ENCODE results near the gene MTHFD1. TPM values are rescaled to one million over a fixed set of nuclear protein-coding genes. Genes with fewer than 3 reads are reported as not detected.

The MTHFD1 gene
- total and polyA plus RNA-seq, 9 of the 15 experiments (the other 6 are each of a cell fraction or from before 2014, with no cell fraction given) = 66.7 to 158 (median 90.9) TPM

DNA sequence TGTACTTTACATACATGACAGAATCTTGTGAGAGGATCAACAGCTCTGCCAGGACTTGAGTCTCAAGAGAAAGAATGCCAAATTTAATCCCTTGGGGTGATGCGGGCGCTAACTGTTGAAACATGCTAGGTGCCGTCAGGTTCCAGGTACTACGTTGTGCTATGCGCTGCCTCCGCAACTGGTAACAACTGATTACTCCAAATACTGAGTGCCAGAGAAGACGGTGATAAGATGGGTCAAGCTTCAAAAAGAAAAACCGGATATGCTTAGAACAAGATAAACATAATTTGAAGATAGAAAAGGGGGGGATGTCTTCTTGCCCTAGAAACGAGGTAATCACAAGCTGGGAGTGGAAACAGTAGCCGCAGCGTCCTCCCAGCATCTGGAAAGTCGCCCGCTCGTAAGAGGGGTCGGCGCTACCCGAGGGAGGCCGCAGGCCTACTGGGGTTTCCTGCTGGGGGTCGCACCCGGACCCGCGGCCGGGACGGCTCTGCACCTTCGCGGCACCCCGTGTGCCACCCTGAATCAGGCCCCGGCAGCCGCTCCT lies 114.8 kb downstream of the MTHFD1 start (continued):
- TF ChIP-seq THRAP3 (IDR thresholded peaks at IDR 0.05; ENCODE audit: borderline replicate concordance) (no peak), CREBBP (IDR thresholded peaks at IDR 0.05; ENCODE audit: low read depth, low read length) (no peak), TCF3 (CRISPR knock-in tag; IDR thresholded peaks at IDR 0.05) (peak; percentile 41; the same call in 1 of the 2 replicates), SIX5 (IDR thresholded peaks at IDR 0.05; ENCODE audit: borderline replicate concordance in 1 of 2, insufficient read depth in 1 of 2, low read depth in 1 of 2, low read length in 2 of 2) (no peak), ZNF212 (CRISPR knock-in tag; IDR thresholded peaks at IDR 0.05) (no peak), FOXK1 (CRISPR knock-in tag; IDR thresholded peaks at IDR 0.05; ENCODE audit: borderline replicate concordance) (no peak), TEAD4 (IDR thresholded peaks at IDR 0.05; ENCODE audit: low read length) (peak; percentile 61; the same call in 1 of the 2 replicates), TEAD4 (CRISPR knock-in tag; IDR thresholded peaks at IDR 0.05; ENCODE audit: borderline replicate concordance) (no peak), NFIC (IDR thresholded peaks at IDR 0.05) (peak; percentile 5; the same call in 1 of the 2 replicates), PCBP2 (IDR thresholded peaks at IDR 0.05; ENCODE audit: low read depth, low read length, poor library complexity, severe bottlenecking) (no peak), CREM (IDR thresholded peaks at IDR 0.05; ENCODE audit: low read depth) (0 out of 2 replicates have a peak, but pooled peaks have one; percentile 13), EP300 (IDR thresholded peaks at IDR 0.05; ENCODE audit: low read length) (peak; percentile 35; the same call in 1 of the 2 replicates), NCOR1 (IDR thresholded peaks at IDR 0.05) (peak; percentile 39; the same call in 1 of the 2 replicates), POLR2H (tag; IDR thresholded peaks at IDR 0.05; ENCODE audit: low read depth) (no peak), ILK (tag; IDR thresholded peaks at IDR 0.05; ENCODE audit: borderline replicate concordance, low read depth) (no peak)
- TF ChIP-seq, protein P1, sequence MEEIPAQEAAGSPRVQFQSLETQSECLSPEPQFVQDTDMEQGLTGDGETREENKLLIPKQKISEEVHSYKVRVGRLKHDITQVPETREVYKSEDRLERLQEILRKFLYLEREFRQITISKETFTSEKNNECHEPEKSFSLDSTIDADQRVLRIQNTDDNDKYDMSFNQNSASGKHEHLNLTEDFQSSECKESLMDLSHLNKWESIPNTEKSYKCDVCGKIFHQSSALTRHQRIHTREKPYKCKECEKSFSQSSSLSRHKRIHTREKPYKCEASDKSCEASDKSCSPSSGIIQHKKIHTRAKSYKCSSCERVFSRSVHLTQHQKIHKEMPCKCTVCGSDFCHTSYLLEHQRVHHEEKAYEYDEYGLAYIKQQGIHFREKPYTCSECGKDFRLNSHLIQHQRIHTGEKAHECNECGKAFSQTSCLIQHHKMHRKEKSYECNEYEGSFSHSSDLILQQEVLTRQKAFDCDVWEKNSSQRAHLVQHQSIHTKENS (CRISPR knock-in tag; IDR thresholded peaks at IDR 0.05) = no peak
- TF ChIP-seq, protein P2, sequence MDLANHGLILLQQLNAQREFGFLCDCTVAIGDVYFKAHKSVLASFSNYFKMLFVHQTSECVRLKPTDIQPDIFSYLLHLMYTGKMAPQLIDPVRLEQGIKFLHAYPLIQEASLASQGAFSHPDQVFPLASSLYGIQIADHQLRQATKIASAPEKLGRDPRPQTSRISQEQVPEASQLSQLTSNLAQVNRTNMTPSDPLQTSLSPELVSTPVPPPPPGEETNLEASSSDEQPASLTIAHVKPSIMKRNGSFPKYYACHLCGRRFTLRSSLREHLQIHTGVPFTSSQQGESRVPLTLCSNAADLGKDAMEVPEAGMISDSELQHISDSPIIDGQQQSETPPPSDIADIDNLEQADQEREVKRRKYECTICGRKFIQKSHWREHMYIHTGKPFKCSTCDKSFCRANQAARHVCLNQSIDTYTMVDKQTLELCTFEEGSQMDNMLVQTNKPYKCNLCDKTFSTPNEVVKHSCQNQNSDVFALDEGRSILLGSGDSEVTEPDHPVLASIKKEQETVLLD (IDR thresholded peaks at IDR 0.05) = no peak
